GM12873 (cell line): Measurements from ENCODE around the gene ANKRD40.

ENCODE experiments used
- CTCF ChIP-seq: IDR thresholded peaks from 2 replicates; pipeline ENCODE4 v1.5.1; 2012; ENCODE audit warnings: low read depth, mild to moderate bottlenecking, moderate library complexity, low read length, control low read depth; ENCODE audit not compliant: insufficient read depth; ENCODE audit errors: missing control alignments

Gene ANKRD40

DNA sequence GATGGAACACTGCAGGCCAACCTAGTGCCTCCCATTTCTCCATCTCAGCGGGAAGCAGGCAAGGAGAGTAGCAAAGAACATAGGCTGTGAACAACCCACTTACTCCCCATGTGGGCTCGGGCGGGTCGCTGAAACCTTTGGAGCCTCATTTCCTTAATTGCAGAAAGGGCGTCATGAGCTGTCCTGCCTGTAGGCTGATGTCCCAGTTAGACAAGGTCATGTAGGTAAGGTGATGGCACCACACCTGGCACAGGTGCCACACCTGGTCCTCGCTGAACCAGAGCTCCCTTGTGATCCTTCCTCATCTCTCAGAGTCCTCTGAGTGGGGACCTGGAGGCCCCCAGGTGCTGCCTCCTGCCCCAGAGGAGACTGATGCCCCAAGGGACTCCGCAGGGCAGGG, 50.1 kb downstream of the ANKRD40 start:
- TF ChIP-seq CTCF: no peak

GRCh38 chr17:50657054-50657453, 50.7 kb downstream of the ANKRD40 start:
- TF ChIP-seq CTCF: no peak

GRCh38 chr17:50656509-50656908, 51.2 kb downstream of the ANKRD40 start:
- no peak for TF ChIP-seq CTCF

GRCh38 chr17:50653738-50654137, 54.0 kb downstream of the ANKRD40 start:
- TF ChIP-seq CTCF: no peak

- TF ChIP-seq CTCF: no peak
Measured at GRCh38 chr17:50651661-50652060, 56.1 kb downstream of the ANKRD40 start.

DNA sequence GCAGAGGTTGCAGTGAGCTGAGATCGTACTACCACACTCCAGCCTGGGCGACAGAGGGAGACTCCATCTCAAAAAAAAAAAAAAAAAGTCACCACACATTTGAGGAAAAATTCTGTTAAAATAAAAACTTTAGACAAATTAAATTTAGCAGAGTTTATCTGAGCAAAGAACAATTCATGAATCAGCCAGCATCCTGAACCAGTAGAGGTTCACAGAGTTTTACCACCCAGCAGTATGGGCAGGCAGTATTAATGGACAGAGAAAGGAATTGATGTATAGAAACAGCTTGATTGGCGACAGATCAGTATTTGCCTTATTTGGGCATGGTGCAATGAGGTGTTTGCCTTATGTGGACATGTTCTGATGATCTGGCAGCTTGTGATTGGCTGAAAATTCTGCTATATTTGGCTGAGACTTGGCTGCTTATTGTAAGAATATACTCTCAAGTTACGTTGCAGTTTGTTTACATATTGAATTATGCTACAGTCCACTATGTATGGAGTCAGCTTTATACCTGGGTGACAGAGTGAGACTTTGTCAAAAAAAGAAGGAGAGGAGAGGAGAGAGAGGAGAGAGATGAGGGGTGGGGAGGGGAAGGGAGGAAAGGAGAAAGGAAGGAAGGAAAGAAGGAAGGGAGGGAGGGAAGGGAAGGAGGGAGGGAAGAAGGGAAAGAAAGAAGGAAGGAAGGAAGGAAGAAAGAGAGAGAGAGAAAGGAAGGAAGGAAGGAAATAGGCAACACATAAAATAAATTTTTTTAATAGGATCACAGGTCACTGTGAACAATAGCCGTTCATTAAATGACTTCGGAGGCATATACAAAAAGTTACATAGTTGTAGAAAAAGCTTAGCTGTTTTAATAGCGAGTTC, 58.4 kb downstream of the ANKRD40 start:
- no peak for TF ChIP-seq CTCF

- no peak for TF ChIP-seq CTCF
Measured at GRCh38 chr17:50647187-50647586, 60.5 kb downstream of the ANKRD40 start.
